ENCODE measurements around the gene AGR2.
"Not testable (repeated sequence)": the region's sequence is repeated elsewhere in the genome, so short reads cannot be mapped to it uniquely, and the experiment has no call there.

Gene AGR2

GRCh38 chr7:16773326-16773725, 31.5 kb downstream of the AGR2 start:
- no peak for DNase-seq

GRCh38 chr7:16770657-16771329, 34.0 kb downstream of the AGR2 start:
- no peak for DNase-seq

- DNase-seq, result not testable (repeated sequence)
These were observed 34.8 kb downstream of the AGR2 start for GRCh38 chr7:16769994-16770393.

- DNase-seq, result no peak
These were observed 39.4 kb downstream of the AGR2 start for GRCh38 chr7:16765436-16765859.

GRCh38 chr7:16764942-16765341, 39.9 kb downstream of the AGR2 start:
- no peak for DNase-seq

GRCh38 chr7:16762177-16762576, 42.6 kb downstream of the AGR2 start:
- DNase-seq, result no peak

- DNase-seq, result no peak
These were observed 45.0 kb downstream of the AGR2 start for GRCh38 chr7:16759840-16760239.

- DNase-seq, result no peak
These were observed 45.9 kb downstream of the AGR2 start for GRCh38 chr7:16758631-16759611.

GRCh38 chr7:16758036-16758435, 46.8 kb downstream of the AGR2 start:
- no peak for DNase-seq

- DNase-seq, result no peak
These were observed 49.4 kb downstream of the AGR2 start for GRCh38 chr7:16755397-16755796.

GRCh38 chr7:16754856-16755317, 49.9 kb downstream of the AGR2 start:
- no peak for DNase-seq

- DNase-seq, result peak; percentile 65
These were observed 50.6 kb downstream of the AGR2 start for GRCh38 chr7:16753932-16754855.

- DNase-seq, result peak; percentile 84
These were observed 51.5 kb downstream of the AGR2 start, which contains the start of gene TSPAN13 for GRCh38 chr7:16753102-16753931. TSPAN13 (plus strand) TSS chr7:16753755; CDS start chr7:16753968, 213 bp downstream.

- no peak for DNase-seq
These were observed 57.7 kb downstream of the AGR2 start for GRCh38 chr7:16747102-16747501.

- DNase-seq, result no peak
These were observed 59.2 kb downstream of the AGR2 start for GRCh38 chr7:16745645-16746044.

- no peak for DNase-seq
These were observed 60.1 kb downstream of the AGR2 start for GRCh38 chr7:16744518-16745250.

- no peak for DNase-seq
These were observed 61.6 kb downstream of the AGR2 start for GRCh38 chr7:16743236-16743635.

- DNase-seq, result no peak
These were observed 62.3 kb downstream of the AGR2 start for GRCh38 chr7:16742547-16742946.

Measured in NCI-H1694 treated with DMSO at 0.1 percent for 48 hours (cell line).